Astrocyte of the cerebellum (primary cell): ENCODE results near the gene CEBPB.
A peak's percentile ranks its signal among the peaks of the same experiment; 100 is the strongest.

ENCODE experiments used
- DNase-seq: peaks from one replicate; pipeline ENCODE4 v3.0.0-alpha.2; 2011; ENCODE audit warnings: low read depth
- H3K4me3 ChIP-seq: 2 replicates; pipeline ENCODE4 v1.5.1; 2011; ENCODE audit warnings: mild to moderate bottlenecking, low read depth, low read length, moderate library complexity
- CTCF ChIP-seq: IDR thresholded peaks from 2 replicates; pipeline ENCODE4 v1.5.1; 2012; ENCODE audit warnings: low read length, low read depth, moderate library complexity, mild to moderate bottlenecking; ENCODE audit errors: missing control alignments
- in situ Hi-C: cut with HindIII; loops from 2 replicates; pipeline ENCODE4 v1.10.0; 2017; ENCODE audit warnings: low sequenced_read_pairs

CEBPB gene

GRCh38 chr20:50146214-50146613 lies 44.4 kb upstream of the CEBPB start:
- in situ Hi-C loops: no loop called here
- no peak overlapping the region for H3K4me3 ChIP-seq
- no peak for TF ChIP-seq CTCF
- no peak for DNase-seq

GRCh38 chr20:50146732-50147662 lies 43.6 kb upstream of the CEBPB start:
- no peak for DNase-seq
- no peak for TF ChIP-seq CTCF
- in situ Hi-C loops: no loop called here
- H3K4me3 ChIP-seq: no peak overlapping the region

- no peak overlapping the region for H3K4me3 ChIP-seq
- no peak for DNase-seq
- no peak for TF ChIP-seq CTCF
- in situ Hi-C loops: no loop called here
Observed at GRCh38 chr20:50149481-50150254, 41.0 kb upstream of the CEBPB start.

- DNase-seq: no peak
- TF ChIP-seq CTCF: no peak
- in situ Hi-C loops: no loop called here
- no peak overlapping the region for H3K4me3 ChIP-seq
Observed at GRCh38 chr20:50151034-50151743, 39.4 kb upstream of the CEBPB start.

GRCh38 chr20:50152394-50153152 lies 38.1 kb upstream of the CEBPB start:
- no peak for DNase-seq
- in situ Hi-C loops: no loop called here
- TF ChIP-seq CTCF: no peak
- peak overlapping the region; percentile 96 for H3K4me3 ChIP-seq

GRCh38 chr20:50153153-50153499 lies 37.5 kb upstream of the CEBPB start:
- DNase-seq: no peak
- H3K4me3 ChIP-seq: peak overlapping the region; percentile 96
- no peak for TF ChIP-seq CTCF
- in situ Hi-C loops: no loop called here
